GM19372 (cell line): ENCODE results near the gene C14orf132.

Source experiments
- ATAC-seq: cut with Tn5 transposase; IDR thresholded peaks from one replicate; pipeline ENCODE4 v1.9.1; 2021; ENCODE audit warnings: mild to moderate bottlenecking, low read depth, moderate library complexity; ENCODE audit not compliant: unreplicated experiment

The C14orf132 gene

GRCh38 chr14:96096639-96097610 is 57.8 kb downstream of the C14orf132 start:
- ATAC-seq: no peak

DNA sequence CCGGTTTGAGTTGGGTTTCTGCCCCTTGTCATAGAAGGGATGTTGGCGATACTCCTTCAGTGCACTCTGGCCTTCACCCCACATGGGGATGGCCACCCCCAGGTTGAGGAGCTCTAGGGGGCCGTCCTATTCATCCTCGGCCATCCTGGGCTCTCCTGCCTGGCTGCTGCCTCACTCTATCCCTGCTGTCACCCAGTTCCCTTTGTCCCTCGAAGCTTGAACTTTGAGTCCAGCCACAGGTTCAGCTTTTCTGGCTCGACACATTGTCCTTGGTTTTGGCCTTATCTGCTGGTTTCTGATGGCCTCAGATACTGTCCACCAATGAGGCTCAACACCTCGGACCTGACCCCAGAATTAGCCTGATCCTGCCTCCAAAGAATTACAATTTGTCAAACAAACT is 58.6 kb downstream of the C14orf132 start:
- no peak for ATAC-seq

DNA sequence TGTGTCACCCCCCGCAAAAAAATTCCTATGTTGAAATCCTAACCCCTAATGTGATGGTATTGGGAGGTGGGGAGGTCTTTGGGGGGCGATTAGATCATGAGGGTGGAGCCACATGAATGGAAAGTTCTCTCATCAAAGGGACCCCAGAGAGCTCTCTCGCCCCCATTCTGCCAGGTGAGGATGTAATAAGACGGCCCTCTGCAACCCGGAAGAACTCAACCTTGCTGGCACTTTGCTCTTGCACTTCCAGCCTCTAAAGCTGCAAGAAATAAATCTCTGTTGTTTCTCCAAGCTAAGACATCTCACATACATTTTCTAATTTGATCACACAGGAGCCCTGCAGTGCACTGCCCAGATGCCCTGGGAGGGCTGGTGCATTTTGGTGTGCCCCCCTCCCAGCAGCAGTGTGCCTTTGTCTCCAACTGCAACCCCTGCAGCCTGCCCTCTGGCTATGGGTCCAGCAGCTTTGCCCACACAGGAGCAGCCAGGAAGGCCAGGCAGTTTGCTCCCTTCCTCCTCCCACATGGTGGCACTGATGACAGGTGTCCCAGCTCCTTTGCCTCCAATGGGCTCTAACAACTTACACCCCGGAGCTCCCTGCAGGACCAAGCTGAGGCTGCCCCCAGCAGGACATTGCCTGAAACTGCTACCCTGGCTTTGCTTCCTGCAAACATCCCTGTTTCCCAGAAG is 59.3 kb downstream of the C14orf132 start:
- ATAC-seq: no peak

DNA sequence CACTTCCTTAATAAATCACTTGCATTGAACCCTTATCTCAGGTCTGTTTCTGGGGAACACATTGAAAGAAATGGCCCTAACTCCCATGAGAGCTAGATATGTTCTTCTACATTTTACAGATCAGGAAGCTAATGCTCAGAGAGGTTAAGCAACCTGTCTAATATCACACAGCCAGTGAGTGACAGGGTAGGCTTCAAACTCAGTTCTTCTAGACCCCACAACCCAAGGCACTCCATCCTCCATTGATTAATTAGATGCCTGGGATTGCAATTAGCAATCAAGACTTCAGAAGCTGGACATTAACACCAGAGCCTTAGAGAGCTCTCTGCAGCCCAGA is 59.8 kb downstream of the C14orf132 start:
- no peak for ATAC-seq

DNA sequence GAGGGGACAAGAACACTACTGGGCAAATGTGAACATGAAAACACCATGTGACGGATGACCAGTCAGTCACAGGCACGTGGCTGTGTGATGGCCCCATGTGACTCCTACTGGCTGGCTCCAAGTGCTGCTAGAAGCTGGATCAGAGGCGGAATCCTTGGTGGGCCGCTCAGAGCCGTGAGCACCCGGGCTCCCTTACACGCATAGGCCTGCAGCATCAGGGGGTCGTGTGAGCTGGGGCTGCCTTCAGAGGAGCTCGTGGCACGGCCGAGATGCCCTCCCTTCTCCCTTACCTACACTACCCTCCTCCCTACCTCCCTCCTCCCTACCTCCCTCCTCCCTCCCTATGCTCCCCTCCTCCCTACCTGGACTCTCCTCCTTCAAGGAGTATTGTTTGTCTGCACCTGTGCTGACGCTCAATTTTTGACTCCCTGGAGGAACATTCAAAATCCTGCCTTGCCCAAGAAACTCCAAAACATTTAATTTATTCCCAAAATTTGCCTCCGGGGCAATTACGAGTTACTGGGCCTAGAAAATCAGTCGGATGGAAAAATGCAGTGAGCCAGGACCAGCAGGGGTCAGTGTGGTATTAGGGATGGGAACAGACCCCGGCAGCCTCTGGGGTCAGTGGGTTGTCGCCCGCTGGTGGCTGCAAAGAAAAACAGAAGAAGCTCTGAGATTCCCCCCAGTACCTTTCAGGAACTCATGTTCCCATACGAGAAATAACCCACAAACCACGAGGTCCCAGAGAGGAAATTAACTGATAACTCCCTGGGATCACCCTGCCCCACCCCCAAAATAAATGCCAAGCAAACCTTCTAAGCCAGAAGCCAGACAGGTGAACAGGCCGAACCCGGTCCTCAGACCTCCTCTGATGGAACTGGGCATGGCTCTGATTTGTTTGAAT is 61.3 kb downstream of the C14orf132 start:
- no peak for ATAC-seq

- no peak for ATAC-seq
Observed at GRCh38 chr14:96102081-96102856, 63.1 kb downstream of the C14orf132 start.

DNA sequence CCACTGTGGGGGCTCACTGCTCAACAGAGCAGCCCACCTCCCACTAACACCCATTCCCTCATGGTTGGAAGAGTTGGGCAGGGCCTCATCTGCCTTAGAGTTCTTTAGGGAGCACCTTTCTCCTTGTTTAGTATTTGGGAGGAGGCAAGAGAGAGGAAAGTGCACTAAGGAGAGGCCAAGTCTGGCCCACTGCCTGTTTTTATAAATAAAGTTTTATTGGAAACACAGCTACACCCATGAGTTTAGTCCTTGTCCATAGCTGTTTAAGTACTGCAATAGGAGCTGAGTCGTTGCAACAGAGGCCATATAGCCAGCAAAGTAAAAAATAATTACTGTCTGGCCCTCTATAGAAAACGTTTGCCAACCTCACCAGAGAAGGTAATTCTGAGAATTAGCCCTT is 63.9 kb downstream of the C14orf132 start:
- ATAC-seq: no peak

- no peak for ATAC-seq
Observed at GRCh38 chr14:96103560-96104460, 64.6 kb downstream of the C14orf132 start.

- ATAC-seq: no peak
Observed at GRCh38 chr14:96104469-96105057, 65.4 kb downstream of the C14orf132 start.

- ATAC-seq: no peak
Observed at GRCh38 chr14:96105089-96105925, 66.1 kb downstream of the C14orf132 start.

DNA sequence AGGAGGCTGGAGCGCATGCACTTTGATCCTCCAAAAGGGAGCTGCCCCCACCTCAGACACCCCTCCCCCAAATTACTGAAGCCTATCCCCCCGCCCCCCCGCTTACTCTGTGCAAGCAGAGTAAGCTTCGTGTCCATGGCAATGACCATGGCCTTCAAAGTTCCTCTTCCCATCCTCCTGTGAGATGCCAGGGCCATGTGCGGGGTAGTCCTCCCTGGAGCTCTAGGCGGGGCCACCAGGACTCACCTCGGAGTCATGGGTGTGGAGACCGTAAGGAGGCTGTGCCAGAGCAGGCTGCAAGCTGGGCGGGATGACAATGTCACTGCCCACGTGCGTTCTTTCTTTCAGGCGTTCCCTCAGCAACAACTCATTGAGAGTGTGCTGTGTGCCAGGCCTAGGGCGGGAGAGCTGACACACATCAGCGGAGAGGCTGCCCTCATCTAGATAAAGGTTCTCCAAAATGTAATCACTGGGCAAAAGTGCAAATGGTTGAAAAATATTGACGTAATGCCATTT is 66.8 kb downstream of the C14orf132 start:
- no peak for ATAC-seq

- ATAC-seq: no peak
Observed at GRCh38 chr14:96106891-96107290, 67.7 kb downstream of the C14orf132 start.

- ATAC-seq: no peak
Observed at GRCh38 chr14:96108061-96108795, 69.1 kb downstream of the C14orf132 start.

GRCh38 chr14:96108911-96109310 is 69.7 kb downstream of the C14orf132 start:
- ATAC-seq: no peak

DNA sequence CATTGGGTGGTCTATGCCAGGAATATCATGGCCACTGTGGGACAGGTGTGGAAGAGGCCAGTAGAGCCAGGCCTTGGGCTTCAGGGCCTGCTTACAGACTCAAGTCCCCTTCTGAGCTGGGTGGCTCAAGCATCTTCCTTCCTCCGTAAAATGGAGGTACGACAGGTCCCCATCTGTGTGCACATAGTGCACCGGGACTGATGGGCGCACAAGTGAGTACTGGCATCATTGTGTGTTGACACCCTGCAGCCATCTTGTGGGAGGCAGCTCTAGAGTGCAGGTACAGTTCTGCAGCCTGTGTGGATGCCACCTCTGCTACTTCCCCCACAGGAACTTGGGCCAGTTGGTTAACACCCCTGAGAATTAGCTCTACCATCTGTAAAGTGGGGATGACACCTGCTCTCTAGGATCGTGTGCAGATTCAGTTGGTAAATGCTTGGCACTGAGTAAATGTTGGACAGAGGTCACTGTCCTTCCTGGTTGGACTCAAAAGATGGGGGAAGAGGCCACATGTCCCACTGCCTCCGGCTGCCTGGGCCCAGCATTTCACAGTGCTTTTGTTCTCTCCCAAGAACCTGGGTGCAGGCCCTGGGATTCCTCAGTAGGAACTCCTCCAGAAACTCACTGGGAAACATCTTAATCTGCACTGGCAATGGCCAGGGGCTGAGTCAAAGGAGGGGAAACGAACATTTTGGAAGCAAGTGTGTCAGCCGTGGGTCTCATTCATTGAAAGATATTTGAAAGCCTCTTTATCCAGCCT is 70.6 kb downstream of the C14orf132 start:
- ATAC-seq: no peak

GRCh38 chr14:96112032-96112431 is 72.9 kb downstream of the C14orf132 start:
- ATAC-seq: no peak
